Loucy (cell line): ENCODE results near the gene DRC1.

ENCODE experiments used
- H2AFZ ChIP-seq: fragments of 200-600 bp; sonication (generic); 2 replicates; pipeline ENCODE4 v1.6.0; 2016; ENCODE audit warnings: antibody characterized with exemption, mild to moderate bottlenecking, low read length, moderate library complexity
- H3F3A ChIP-seq: fragments of 200-600 bp; 2 replicates; pipeline ENCODE4 v1.6.0; 2016; ENCODE audit warnings: antibody characterized with exemption, low read depth, mild to moderate bottlenecking
- H3K27me3 ChIP-seq: fragments of 200-600 bp; sonication (generic); 2 replicates; pipeline ENCODE4 v1.6.1; 2014; ENCODE audit warnings: low read length, mild to moderate bottlenecking; ENCODE audit not compliant: insufficient read depth, poor library complexity, severe bottlenecking
- H3K36me3 ChIP-seq: fragments of 200-600 bp; sonication (generic); 2 replicates; pipeline ENCODE4 v1.6.1; 2016; ENCODE audit warnings: low read length; ENCODE audit not compliant: insufficient read depth
- H3K4me1 ChIP-seq: fragments of 200-600 bp; sonication (generic); 2 replicates; pipeline ENCODE4 v1.5.1; 2014; ENCODE audit warnings: low read length, mild to moderate bottlenecking; ENCODE audit not compliant: insufficient read depth, poor library complexity, severe bottlenecking
- H3K4me2 ChIP-seq: fragments of 200-600 bp; sonication (generic); 2 replicates; pipeline ENCODE4 v1.6.0; 2014; ENCODE audit warnings: antibody characterized with exemption, low read length, low read depth, mild to moderate bottlenecking; ENCODE audit not compliant: poor library complexity, severe bottlenecking
- H3K4me3 ChIP-seq: fragments of 200-600 bp; sonication (generic); 2 replicates; pipeline ENCODE4 v1.5.1; 2014; ENCODE audit warnings: low read length, mild to moderate bottlenecking, mixed read lengths; ENCODE audit not compliant: poor library complexity, severe bottlenecking
- H3K79me2 ChIP-seq: fragments of 200-600 bp; sonication (generic); 2 replicates; pipeline ENCODE4 v1.6.1; 2014; ENCODE audit warnings: low read length; ENCODE audit not compliant: insufficient read depth
- H3K9ac ChIP-seq: fragments of 200-600 bp; sonication (generic); 2 replicates; pipeline ENCODE4 v1.6.0; 2014; ENCODE audit warnings: mild to moderate bottlenecking, low read depth, low read length, moderate library complexity; ENCODE audit not compliant: poor library complexity, severe bottlenecking
- H3K9me2 ChIP-seq: fragments of 200-600 bp; sonication (generic); replicated peaks from 2 replicates; pipeline ENCODE4 v1.6.1; 2016; ENCODE audit warnings: low read depth, low read length, mixed read lengths
- H3K9me3 ChIP-seq: fragments of 200-600 bp; sonication (generic); 2 replicates; pipeline ENCODE4 v1.6.1; 2014; ENCODE audit warnings: mild to moderate bottlenecking, antibody characterized with exemption, low read length, low read depth; ENCODE audit not compliant: insufficient read depth
- H4K20me1 ChIP-seq: fragments of 200-600 bp; sonication (generic); 2 replicates; pipeline ENCODE4 v1.6.0; 2014; ENCODE audit warnings: antibody characterized with exemption, low read length, mild to moderate bottlenecking; ENCODE audit not compliant: insufficient read depth, poor library complexity, severe bottlenecking
- CTCF ChIP-seq: fragments of 200-600 bp; sonication (generic); conservative IDR thresholded peaks from 2 replicates; pipeline ENCODE4 v1.5.1; 2014; ENCODE audit warnings: mild to moderate bottlenecking, antibody characterized with exemption, low read length
- EZH2phosphoT487 ChIP-seq: fragments of 200-600 bp; IDR thresholded peaks from 2 replicates; pipeline ENCODE4 v1.6.1; 2018; ENCODE audit warnings: antibody characterized with exemption, mild to moderate bottlenecking, moderate library complexity, borderline replicate concordance

Gene DRC1

DNA sequence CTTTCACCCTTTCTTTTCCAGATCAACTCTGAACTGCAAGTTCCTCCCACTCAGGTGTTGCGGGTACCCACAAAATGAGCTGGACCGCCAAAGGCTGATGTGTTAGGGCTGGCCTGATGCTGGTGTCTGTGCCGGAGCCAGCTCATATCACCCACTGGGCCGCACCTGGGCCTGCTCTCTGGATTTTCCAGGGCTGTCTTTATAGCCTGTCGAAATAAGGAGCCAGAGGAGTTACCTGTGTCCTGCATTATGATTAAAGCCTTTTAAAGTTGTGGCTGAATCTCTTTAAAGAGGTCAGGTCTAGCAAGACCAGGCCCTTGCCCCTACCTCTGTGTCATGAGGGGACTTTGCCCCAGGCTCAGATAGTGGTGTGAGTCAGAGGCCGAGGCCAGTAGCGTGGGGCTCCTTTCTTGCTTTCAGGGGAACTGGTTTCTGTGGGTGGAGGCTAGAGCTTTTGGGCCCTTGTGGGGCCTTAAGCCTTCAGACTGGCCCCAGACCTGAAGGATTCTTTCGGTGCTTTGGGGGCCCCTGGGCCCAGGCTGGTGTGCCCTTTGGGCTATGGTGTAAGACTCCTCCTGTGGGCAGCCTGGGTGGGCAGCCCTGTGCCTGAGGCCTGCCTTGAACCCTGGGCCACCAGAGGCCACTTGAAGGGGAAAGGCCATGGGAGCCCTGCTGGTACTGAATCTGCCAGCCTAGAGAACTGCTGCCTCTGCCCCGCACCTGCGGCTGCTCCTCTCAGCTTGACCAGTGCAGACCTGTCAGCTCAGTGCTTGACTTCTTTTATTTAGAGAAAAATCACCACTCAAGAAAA lies 54.9 kb downstream of the DRC1 start:
- Histone ChIP-seq H3F3A (no peaks in the 10 kb centered on the region), H3K9me2 (no peaks in the 10 kb centered on the region), H3K4me2 (no peak overlapping the region), H2AFZ (no peak overlapping the region), H3K79me2 (no peaks in the 10 kb centered on the region), H4K20me1 (no peaks in the 10 kb centered on the region), H3K4me3 (no peak overlapping the region), H3K27me3 (no peaks in the 10 kb centered on the region), H3K9ac (no peak overlapping the region), H3K4me1 (no peaks in the 10 kb centered on the region), H3K9me3 (no peaks in the 10 kb centered on the region), H3K36me3 (no peaks in the 10 kb centered on the region)
- TF ChIP-seq EZH2phosphoT487 (no peak), CTCF (no peak)

- H3K9ac ChIP-seq = no peak overlapping the region
- no peaks in the 10 kb centered on the region for H3K9me3 ChIP-seq
- no peaks in the 10 kb centered on the region for H4K20me1 ChIP-seq
- no peaks in the 10 kb centered on the region for H3K27me3 ChIP-seq
- no peaks in the 10 kb centered on the region for H3K79me2 ChIP-seq
- H3K4me2 ChIP-seq = no peak overlapping the region
- no peaks in the 10 kb centered on the region for H3K4me1 ChIP-seq
- H3K4me3 ChIP-seq = no peak overlapping the region
- no peak overlapping the region for H2AFZ ChIP-seq
- no peaks in the 10 kb centered on the region for H3K36me3 ChIP-seq
- H3F3A ChIP-seq = no peaks in the 10 kb centered on the region
- TF ChIP-seq CTCF = no peak
- no peak for TF ChIP-seq EZH2phosphoT487
- H3K9me2 ChIP-seq = no peaks in the 10 kb centered on the region
Measured at GRCh38 chr2:26457251-26457666, 55.5 kb downstream of the DRC1 start.

DNA sequence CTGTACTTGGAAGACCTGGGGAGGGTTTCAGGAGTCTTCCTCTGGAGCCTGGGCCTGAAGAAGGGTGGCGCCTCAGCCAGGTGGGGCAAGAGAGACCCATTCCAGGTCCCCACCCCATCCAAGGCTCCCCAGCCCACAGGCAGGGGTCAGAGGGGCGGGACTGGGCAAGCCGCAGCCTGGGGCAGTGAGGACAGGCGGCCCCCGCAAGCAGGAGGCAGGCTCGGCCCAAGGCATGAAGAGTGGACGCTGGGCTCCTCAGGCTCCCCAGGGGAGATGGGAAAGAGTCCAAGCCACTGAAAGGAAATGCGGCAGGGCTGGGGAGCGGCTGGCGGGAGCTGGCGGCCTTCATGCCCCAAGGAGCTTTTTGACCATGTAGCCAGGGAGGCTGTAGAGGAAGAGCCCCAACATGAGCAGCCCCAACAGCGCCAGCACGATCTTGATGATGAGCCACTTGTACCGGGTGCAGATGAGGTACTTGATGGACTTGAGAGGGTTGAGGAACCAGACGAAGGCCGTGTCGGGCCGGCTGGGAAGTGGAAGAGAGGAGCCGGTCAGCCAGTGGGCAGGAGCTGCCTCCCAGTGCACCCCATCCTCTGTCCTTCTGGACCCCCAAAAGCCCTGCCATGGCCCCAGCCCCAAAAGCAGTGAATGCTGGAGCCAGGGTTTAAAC lies 56.1 kb downstream of the DRC1 start:
- H3K79me2 ChIP-seq = no peaks in the 10 kb centered on the region
- H3K4me3 ChIP-seq = no peak overlapping the region
- H3K9me2 ChIP-seq = no peaks in the 10 kb centered on the region
- H4K20me1 ChIP-seq = no peaks in the 10 kb centered on the region
- no peaks in the 10 kb centered on the region for H3F3A ChIP-seq
- H3K36me3 ChIP-seq = no peaks in the 10 kb centered on the region
- no peaks in the 10 kb centered on the region for H3K27me3 ChIP-seq
- no peak overlapping the region for H2AFZ ChIP-seq
- no peaks in the 10 kb centered on the region for H3K9me3 ChIP-seq
- H3K4me1 ChIP-seq = no peaks in the 10 kb centered on the region
- no peak overlapping the region for H3K4me2 ChIP-seq
- no peak overlapping the region for H3K9ac ChIP-seq
- TF ChIP-seq CTCF = no peak
- TF ChIP-seq EZH2phosphoT487 = no peak
